H9 (cell line): ENCODE measurements around the gene SETBP1. TPM values are rescaled to one million over a fixed set of nuclear protein-coding genes. Genes with fewer than 3 reads are reported as not detected.

Experiments used
- DNase-seq: peaks from one replicate; pipeline ENCODE4 v3.0.0-alpha.2; 2017
- H2AFZ ChIP-seq: one replicate; pipeline ENCODE4 v1.6.1; 2013; ENCODE audit warnings: mild to moderate bottlenecking, low read length, control low read depth, moderate library complexity
- H2AK5ac ChIP-seq: 2 replicates; pipeline ENCODE4 v1.6.1; 2013; ENCODE audit warnings: low read length, control low read depth, mixed read lengths; ENCODE audit not compliant: insufficient read length
- H2BK120ac ChIP-seq: one replicate; pipeline ENCODE4 v1.6.1; 2013; ENCODE audit warnings: low read depth, mild to moderate bottlenecking, low read length, control low read depth, inconsistent platforms; ENCODE audit not compliant: poor library complexity, severe bottlenecking
- H2BK12ac ChIP-seq: 2 replicates; pipeline ENCODE4 v1.6.1; 2013; ENCODE audit warnings: low read length, control low read depth, mixed read lengths, low read depth; ENCODE audit not compliant: insufficient read length
- H2BK15ac ChIP-seq: 2 replicates; pipeline ENCODE4 v1.6.1; 2013; ENCODE audit warnings: low read depth, low read length, control low read depth
- H2BK20ac ChIP-seq: one replicate; pipeline ENCODE4 v1.6.1; 2013; ENCODE audit warnings: low read depth, mild to moderate bottlenecking, low read length, control low read depth, inconsistent platforms; ENCODE audit not compliant: poor library complexity, severe bottlenecking
- H2BK5ac ChIP-seq: 2 replicates; pipeline ENCODE4 v1.6.1; 2013; ENCODE audit warnings: low read length, control low read depth, mixed read lengths; ENCODE audit not compliant: insufficient read length
- H3K14ac ChIP-seq: 2 replicates; pipeline ENCODE4 v1.6.1; 2013; ENCODE audit warnings: low read length, control low read depth; ENCODE audit not compliant: insufficient read depth
- H3K18ac ChIP-seq: 2 replicates; pipeline ENCODE4 v1.6.1; 2013; ENCODE audit warnings: low read depth, mild to moderate bottlenecking, mixed read lengths, low read length, control low read depth; ENCODE audit not compliant: insufficient read length
- H3K23ac ChIP-seq: 2 replicates; pipeline ENCODE4 v1.6.1; 2013; ENCODE audit warnings: low read length, control low read depth, mixed read lengths, low read depth; ENCODE audit not compliant: insufficient read length
- H3K23me2 ChIP-seq: 2 replicates; pipeline ENCODE4 v1.6.1; 2013; ENCODE audit warnings: low read depth, mild to moderate bottlenecking, mixed read lengths, low read length, control low read depth; ENCODE audit not compliant: insufficient read length, poor library complexity, severe bottlenecking
- H3K27ac ChIP-seq: 2 replicates; pipeline ENCODE4 v1.5.1; 2013; ENCODE audit warnings: low read length, control low read depth, mixed read lengths, low read depth; ENCODE audit not compliant: insufficient read length
- H3K27me3 ChIP-seq: 2 replicates; pipeline ENCODE4 v1.6.1; 2013; ENCODE audit warnings: low read length, control low read depth, inconsistent platforms; ENCODE audit not compliant: insufficient read depth
- H3K4ac ChIP-seq: 2 replicates; pipeline ENCODE4 v1.6.1; 2013; ENCODE audit warnings: low read depth, mild to moderate bottlenecking, control low read depth, inconsistent platforms, low read length, moderate library complexity
- H3K4me1 ChIP-seq: 2 replicates; pipeline ENCODE4 v1.6.1; 2013; ENCODE audit warnings: low read length, control low read depth, inconsistent platforms; ENCODE audit not compliant: insufficient read depth
- H3K4me2 ChIP-seq: 2 replicates; pipeline ENCODE4 v1.6.1; 2013; ENCODE audit warnings: low read length, control low read depth, mixed read lengths; ENCODE audit not compliant: insufficient read length, insufficient read depth
- H3K56ac ChIP-seq: 2 replicates; pipeline ENCODE4 v1.6.1; 2013; ENCODE audit warnings: low read depth, mild to moderate bottlenecking, mixed read lengths, low read length, control low read depth; ENCODE audit not compliant: insufficient read length
- H3K79me1 ChIP-seq: 2 replicates; pipeline ENCODE4 v1.6.1; 2013; ENCODE audit warnings: low read depth, mild to moderate bottlenecking, moderate library complexity, low read length, control low read depth, inconsistent platforms; ENCODE audit not compliant: insufficient read depth, poor library complexity, severe bottlenecking
- H3K79me2 ChIP-seq: 2 replicates; pipeline ENCODE4 v1.6.1; 2013; ENCODE audit warnings: low read length, control low read depth, inconsistent platforms; ENCODE audit not compliant: insufficient read depth
- H3K9ac ChIP-seq: 2 replicates; pipeline ENCODE4 v1.6.1; 2013; ENCODE audit warnings: low read length, control low read depth, mixed read lengths; ENCODE audit not compliant: insufficient read length; ENCODE audit errors: extremely low read depth
- H3K9me3 ChIP-seq: one replicate; pipeline ENCODE4 v1.6.1; 2013; ENCODE audit warnings: low read depth, low read length, inconsistent platforms; ENCODE audit not compliant: control insufficient read depth
- H3T11ph ChIP-seq: one replicate; pipeline ENCODE4 v1.6.1; 2013; ENCODE audit warnings: mild to moderate bottlenecking, low read length, control low read depth, inconsistent platforms
- H4K20me1 ChIP-seq: one replicate; pipeline ENCODE4 v1.6.1; 2013; ENCODE audit not compliant: control insufficient read depth, insufficient read length, insufficient read depth
- H4K5ac ChIP-seq: 2 replicates; pipeline ENCODE4 v1.6.1; 2013; ENCODE audit warnings: low read depth, mild to moderate bottlenecking, mixed read lengths, low read length, control low read depth; ENCODE audit not compliant: insufficient read length
- H4K8ac ChIP-seq: replicated peaks from 2 replicates; pipeline ENCODE4 v1.6.1; 2013; ENCODE audit warnings: low read length, control low read depth, mixed read lengths, low read depth; ENCODE audit not compliant: insufficient read length
- H4K91ac ChIP-seq: 2 replicates; pipeline ENCODE4 v1.6.1; 2013; ENCODE audit warnings: low read depth, mild to moderate bottlenecking, moderate library complexity, mixed read lengths, low read length, control low read depth; ENCODE audit not compliant: insufficient read length
- H3K27ac Mint-ChIP-seq, 3 experiments: 2 replicates in 2 of 3; 3 replicates in 1 of 3; pipeline ENCODE4 v1.8.0; 2020 to 2021; ENCODE audit warnings: mixed read lengths in 3 of 3, mild to moderate bottlenecking in 1 of 3, moderate library complexity in 1 of 3
- H3K27me3 Mint-ChIP-seq: 2 replicates; pipeline ENCODE4 v1.8.0; 2021; ENCODE audit warnings: low read depth, mild to moderate bottlenecking, moderate library complexity, mixed read lengths
- H3K36me3 Mint-ChIP-seq, 3 experiments: 2 replicates in 2 of 3; 3 replicates in 1 of 3; pipeline ENCODE4 v1.8.0; 2020 to 2021; ENCODE audit warnings: low read depth in 3 of 3, mixed read lengths in 3 of 3; ENCODE audit not compliant: insufficient read depth in 1 of 3
- H3K4me1 Mint-ChIP-seq, 2 experiments: 2 replicates each; pipeline ENCODE4 v1.8.0; 2020; ENCODE audit warnings: mixed read lengths in 2 of 2
- H3K4me3 Mint-ChIP-seq, 2 experiments: 2 replicates in 1 of 2; 3 replicates in 1 of 2; pipeline ENCODE4 v1.8.0; 2020 to 2021; ENCODE audit warnings: mild to moderate bottlenecking in 2 of 2, mixed read lengths in 2 of 2, moderate library complexity in 1 of 2
- H3K9me3 Mint-ChIP-seq, 2 experiments: 2 replicates in 1 of 2; 3 replicates in 1 of 2; pipeline ENCODE4 v1.8.0; 2020; ENCODE audit warnings: mild to moderate bottlenecking in 2 of 2, mixed read lengths in 2 of 2, moderate library complexity in 1 of 2
- CTCF ChIP-seq: fragments of 200-600 bp; sonication (generic); conservative IDR thresholded peaks from 3 replicates; pipeline ENCODE4 v1.8.0; 2021; ENCODE audit warnings: antibody characterized with exemption, mild to moderate bottlenecking
- WGBS: extraction: QIAGEN DNeasy Blood & Tissue Kit; methylation state at CpG from one replicate; pipeline ENCODE4 v1.1.7; 2013; ENCODE audit warnings: missing lambda C conversion rate, low lambda C conversion rate, mixed read lengths; ENCODE audit not compliant: insufficient read length; ENCODE audit errors: extremely low coverage; 5-methylcytosine and 5-hydroxymethylcytosine counted together
- total RNA-seq: library from RNA; stranded (reverse); gene quantifications from 2 replicates; pipeline ENCODE4 v1.2.1, GENCODE V29; 2021

The SETBP1 gene
- total RNA-seq, 1 experiment from 2014 or later = 4.6 TPM

DNA sequence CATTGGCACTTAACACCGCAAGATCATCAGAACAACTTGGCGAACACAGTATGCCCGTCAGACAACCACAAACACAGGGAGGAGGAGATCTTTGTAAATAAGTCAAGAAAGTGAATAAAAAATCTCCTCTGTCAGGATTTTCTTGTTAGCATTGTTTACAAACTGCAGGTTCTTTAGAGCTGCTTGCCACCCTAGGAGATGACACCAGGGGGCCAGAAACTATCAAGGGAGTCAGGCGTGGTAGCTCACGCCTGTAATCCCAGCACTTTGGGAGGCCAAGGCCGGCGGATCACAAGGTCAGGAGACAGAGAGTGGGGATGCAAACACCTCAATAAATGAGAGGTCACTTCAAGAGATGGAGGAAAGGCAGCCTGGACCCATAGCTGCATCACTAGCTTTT is 428.1 kb downstream of the SETBP1 start:
- Histone ChIP-seq H2BK12ac (no peak overlapping the region), H3K4me1 (no peaks in the 10 kb centered on the region), H4K91ac (no peak overlapping the region), H3K23ac (no peak overlapping the region), H4K20me1 (no peaks in the 10 kb centered on the region), H3K27ac (no peak overlapping the region), H2AK5ac (no peak overlapping the region), H3K79me1 (no peaks in the 10 kb centered on the region), H3K4me2 (no peak overlapping the region), H2BK15ac (no peak overlapping the region), H3K27me3 (no peaks in the 10 kb centered on the region), H2BK20ac (no peak overlapping the region), H3K9me3 (no peaks in the 10 kb centered on the region), H3K56ac (no peak overlapping the region), H2AFZ (no peak overlapping the region), H3K9ac (no peak overlapping the region), H2BK120ac (no peak overlapping the region), H4K8ac (no peak overlapping the region), H3K23me2 (no peaks in the 10 kb centered on the region), H3K18ac (no peak overlapping the region), H3K79me2 (no peaks in the 10 kb centered on the region), H3K14ac (no peak overlapping the region), H3K4ac (no peak overlapping the region), H3T11ph (no peak overlapping the region), H4K5ac (no peak overlapping the region), H2BK5ac (no peak overlapping the region)
- DNase-seq = no peak
- H3K27ac Mint-ChIP-seq = no peak overlapping the region
- no peaks in the 10 kb centered on the region for H3K9me3 Mint-ChIP-seq
- peaks cover 1% of the 10 kb centered on the region for H3K27me3 Mint-ChIP-seq
- WGBS = no CpG with 5 or more reads among the region's 7 CpGs
- H3K4me1 Mint-ChIP-seq = peaks cover 12 to 15% of the 10 kb centered on the region in 2 experiments
- TF ChIP-seq CTCF = no peak; the same call in 2 of the 3 replicates
- H3K36me3 Mint-ChIP-seq = no peaks in the 10 kb centered on the region
- H3K4me3 Mint-ChIP-seq = no peak overlapping the region
